ENCODE results near the gene ULK3. TPM values are rescaled to one million over a fixed set of nuclear protein-coding genes. Genes with fewer than 3 reads are reported as not detected.

ULK3 gene
- total RNA-seq, 1 donor from 2014 or later = 34.1 TPM

DNA sequence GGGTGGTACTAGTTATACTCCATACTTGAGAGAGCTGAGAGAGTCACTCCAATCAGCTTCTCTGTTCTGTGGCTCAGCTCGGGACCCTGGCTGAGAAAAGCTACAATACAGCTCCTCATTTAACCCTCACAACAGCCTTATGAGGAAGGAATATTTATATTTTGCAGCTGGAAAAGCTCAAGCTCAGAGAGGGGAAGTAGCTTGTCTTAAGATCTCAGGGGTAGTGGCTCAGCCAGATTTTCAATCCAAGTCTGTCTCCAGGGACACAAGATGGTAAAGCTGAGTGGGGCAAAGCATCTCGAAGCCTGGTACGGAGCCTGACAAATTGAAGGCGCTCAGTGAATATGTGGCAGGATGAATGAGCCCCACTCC lies 15.4 kb upstream of the ULK3 start:
- intact Hi-C loops (cut with micrococcal nuclease) = no loop called here
- no peaks in the 10 kb centered on the region for H3K27me3 ChIP-seq (ENCODE audit: low read depth)
- peak overlapping the region; percentile 39 for H3K27ac ChIP-seq (replicated peaks)
- no peaks in the 10 kb centered on the region for H3K9me3 ChIP-seq (replicated peaks)
- DNase-seq = no peak
- TF ChIP-seq, protein P1, sequence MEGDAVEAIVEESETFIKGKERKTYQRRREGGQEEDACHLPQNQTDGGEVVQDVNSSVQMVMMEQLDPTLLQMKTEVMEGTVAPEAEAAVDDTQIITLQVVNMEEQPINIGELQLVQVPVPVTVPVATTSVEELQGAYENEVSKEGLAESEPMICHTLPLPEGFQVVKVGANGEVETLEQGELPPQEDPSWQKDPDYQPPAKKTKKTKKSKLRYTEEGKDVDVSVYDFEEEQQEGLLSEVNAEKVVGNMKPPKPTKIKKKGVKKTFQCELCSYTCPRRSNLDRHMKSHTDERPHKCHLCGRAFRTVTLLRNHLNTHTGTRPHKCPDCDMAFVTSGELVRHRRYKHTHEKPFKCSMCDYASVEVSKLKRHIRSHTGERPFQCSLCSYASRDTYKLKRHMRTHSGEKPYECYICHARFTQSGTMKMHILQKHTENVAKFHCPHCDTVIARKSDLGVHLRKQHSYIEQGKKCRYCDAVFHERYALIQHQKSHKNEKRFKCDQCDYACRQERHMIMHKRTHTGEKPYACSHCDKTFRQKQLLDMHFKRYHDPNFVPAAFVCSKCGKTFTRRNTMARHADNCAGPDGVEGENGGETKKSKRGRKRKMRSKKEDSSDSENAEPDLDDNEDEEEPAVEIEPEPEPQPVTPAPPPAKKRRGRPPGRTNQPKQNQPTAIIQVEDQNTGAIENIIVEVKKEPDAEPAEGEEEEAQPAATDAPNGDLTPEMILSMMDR (IDR thresholded peaks at IDR 0.05; ENCODE audit: borderline replicate concordance) = no peak
- H3K4me3 ChIP-seq = no peak overlapping the region
- H3K36me3 ChIP-seq = peaks cover 10% of the 10 kb centered on the region
- peaks cover 57% of the 10 kb centered on the region for H3K4me1 ChIP-seq

DNA sequence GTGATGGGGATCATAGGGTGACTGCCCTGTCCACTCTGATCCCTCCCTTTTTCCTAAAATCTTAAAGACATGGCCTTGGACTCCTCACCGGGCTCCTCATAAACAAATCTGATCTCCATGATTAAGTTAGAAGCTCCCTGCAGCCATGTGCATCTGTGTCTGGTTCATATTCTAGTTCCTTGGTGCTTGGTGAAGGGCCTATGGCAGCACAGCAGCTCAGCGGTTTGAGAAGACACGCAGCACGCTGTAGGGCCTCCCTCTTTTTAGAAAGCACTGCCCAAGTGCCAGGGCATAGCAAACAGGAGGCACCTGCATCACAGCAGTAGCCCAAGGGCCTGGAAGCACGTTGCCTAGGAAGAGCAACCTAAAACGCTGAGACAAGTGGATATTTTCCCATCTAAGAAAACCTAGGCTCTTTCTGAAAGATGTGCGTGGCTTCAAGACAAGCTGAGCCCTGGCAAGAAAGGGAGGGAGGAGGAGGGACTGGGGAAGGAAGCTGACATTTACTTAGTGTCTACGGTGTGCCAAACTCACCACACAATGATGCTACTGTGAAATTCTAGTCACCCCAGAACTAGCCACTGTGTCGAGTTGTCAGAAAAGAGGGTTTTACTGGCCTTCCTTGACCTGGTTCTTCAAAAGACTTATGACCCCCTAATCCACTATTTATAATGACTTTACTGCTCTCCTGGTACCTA lies 14.9 kb upstream of the ULK3 start:
- TF ChIP-seq, protein P1 (IDR thresholded peaks at IDR 0.05; ENCODE audit: borderline replicate concordance) = no peak
- H3K36me3 ChIP-seq = peaks cover 15% of the 10 kb centered on the region
- intact Hi-C loops (cut with micrococcal nuclease) = no loop called here
- no peak for DNase-seq
- no peaks in the 10 kb centered on the region for H3K27me3 ChIP-seq (ENCODE audit: low read depth)
- no peak overlapping the region for H3K4me3 ChIP-seq
- H3K9me3 ChIP-seq (replicated peaks) = no peaks in the 10 kb centered on the region
- H3K4me1 ChIP-seq = peaks cover 52% of the 10 kb centered on the region
- H3K27ac ChIP-seq (replicated peaks) = peak overlapping the region; percentile 39

DNA sequence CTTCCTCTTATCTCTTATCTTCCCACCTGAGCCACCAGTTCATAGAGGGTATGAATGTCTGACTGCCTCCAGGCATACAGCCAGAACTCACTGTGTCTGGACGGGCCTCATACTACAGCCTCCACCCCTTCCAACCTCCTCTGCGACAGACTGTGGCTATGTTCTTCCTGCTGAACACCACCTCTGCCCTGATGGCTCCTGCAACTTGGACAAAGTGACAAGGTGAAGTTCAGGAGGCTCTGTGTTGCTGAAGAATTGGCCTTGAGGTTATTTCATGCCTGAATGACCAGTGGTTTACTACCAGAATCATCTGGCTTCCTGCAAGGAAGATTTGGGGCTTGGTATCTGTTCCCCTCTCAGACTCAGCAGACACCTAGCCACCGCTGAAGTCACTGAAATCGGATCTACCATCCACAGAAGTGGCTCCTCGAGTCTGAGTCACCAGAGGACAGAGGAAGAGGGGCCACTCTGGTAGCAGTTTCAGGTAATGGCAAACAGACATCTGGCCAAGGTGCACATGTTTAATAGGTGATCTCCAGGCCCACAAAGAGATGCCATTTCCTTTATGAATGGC lies 14.2 kb upstream of the ULK3 start:
- intact Hi-C loops (cut with micrococcal nuclease) = no loop called here
- Histone ChIP-seq H3K4me3 (no peak overlapping the region), H3K4me1 (peaks cover 52% of the 10 kb centered on the region), H3K27me3 (ENCODE audit: low read depth) (no peaks in the 10 kb centered on the region), H3K36me3 (peaks cover 22% of the 10 kb centered on the region), H3K9me3 (replicated peaks) (no peaks in the 10 kb centered on the region), H3K27ac (replicated peaks) (peak overlapping the region; percentile 39)
- no peak for DNase-seq
- TF ChIP-seq, protein P1 (IDR thresholded peaks at IDR 0.05; ENCODE audit: borderline replicate concordance) = no peak

DNA sequence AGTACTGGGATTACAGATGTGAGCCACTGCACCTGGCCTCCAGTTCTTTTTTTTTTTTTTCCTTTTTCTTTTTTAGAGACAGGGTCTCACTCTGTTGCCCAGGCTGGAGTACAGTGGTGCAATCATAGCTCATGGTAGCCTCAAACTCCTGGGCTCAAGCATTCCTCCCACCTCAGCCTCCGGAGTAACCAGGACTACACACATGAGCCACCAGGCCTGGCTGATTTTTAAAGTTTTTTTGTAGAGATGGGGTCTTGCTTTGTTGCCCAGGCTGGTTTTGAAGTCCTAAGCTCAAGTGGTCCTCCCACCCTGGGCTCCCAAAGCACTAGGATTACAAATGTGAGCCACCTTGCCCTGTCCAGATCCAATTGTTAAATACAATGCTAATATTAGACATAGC lies 13.6 kb upstream of the ULK3 start:
- TF ChIP-seq, protein P1 (IDR thresholded peaks at IDR 0.05; ENCODE audit: borderline replicate concordance) = no peak
- Histone ChIP-seq H3K4me3 (no peak overlapping the region), H3K27ac (replicated peaks) (peak overlapping the region; percentile 44), H3K36me3 (peaks cover 28% of the 10 kb centered on the region), H3K9me3 (replicated peaks) (no peaks in the 10 kb centered on the region), H3K27me3 (ENCODE audit: low read depth) (no peaks in the 10 kb centered on the region), H3K4me1 (peaks cover 52% of the 10 kb centered on the region)
- DNase-seq = no peak
- intact Hi-C loops (cut with micrococcal nuclease) = no loop called here

DNA sequence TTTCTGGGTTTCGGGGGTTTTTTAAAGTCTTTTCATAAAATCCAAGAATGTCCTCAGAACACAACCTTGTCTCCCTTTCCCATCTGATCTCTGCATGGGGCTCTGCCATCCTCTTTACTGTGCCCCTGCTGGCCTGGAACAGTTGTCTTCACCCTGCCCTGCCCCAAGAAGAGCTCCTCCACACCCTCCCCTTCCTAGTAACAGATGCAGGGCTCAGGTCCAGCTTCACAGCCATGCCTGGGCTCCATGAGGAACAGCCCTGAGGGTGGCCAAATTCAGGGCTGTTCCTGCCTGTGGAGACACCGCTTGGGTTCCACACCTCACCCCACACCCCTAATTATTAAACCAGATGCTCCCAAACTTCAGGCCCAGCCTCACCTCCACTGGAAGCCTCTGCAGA lies 12.9 kb upstream of the ULK3 start:
- no peaks in the 10 kb centered on the region for H3K9me3 ChIP-seq (replicated peaks)
- H3K4me3 ChIP-seq = no peak overlapping the region
- intact Hi-C loops (cut with micrococcal nuclease) = no loop called here
- no peaks in the 10 kb centered on the region for H3K27me3 ChIP-seq (ENCODE audit: low read depth)
- H3K27ac ChIP-seq (replicated peaks) = peak overlapping the region; percentile 39
- TF ChIP-seq, protein P1 (IDR thresholded peaks at IDR 0.05; ENCODE audit: borderline replicate concordance) = no peak
- peaks cover 35% of the 10 kb centered on the region for H3K36me3 ChIP-seq
- H3K4me1 ChIP-seq = peaks cover 51% of the 10 kb centered on the region
- no peak for DNase-seq

Measured in left ventricle myocardium inferior (tissue), 1 donor.